ENCODE results near the gene PCNP. TPM values are rescaled to one million over a fixed set of nuclear protein-coding genes. Genes with fewer than 3 reads are reported as not detected.

The PCNP gene
- total RNA-seq, 2 experiments from 2014 or later = 176 to 197 TPM

DNA sequence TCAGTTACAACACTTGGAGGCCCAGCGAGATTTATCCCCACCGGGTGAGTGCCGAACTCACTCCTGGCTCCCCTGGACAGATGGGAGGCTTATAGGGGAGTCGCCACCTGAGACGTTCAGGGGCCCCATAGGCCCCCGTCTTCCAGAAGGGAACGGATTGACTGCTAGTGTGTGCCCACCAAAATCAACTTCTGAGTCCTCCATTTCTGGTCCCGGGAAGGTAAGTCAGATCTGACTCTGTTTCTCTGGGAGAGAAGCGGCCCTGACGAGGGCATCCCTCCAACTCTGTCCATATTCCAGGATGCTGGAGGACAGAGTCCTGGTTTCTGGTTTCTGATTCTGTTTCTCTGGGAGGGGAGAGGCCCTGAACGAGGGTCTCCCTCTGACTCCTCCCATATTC is 58.6 kb downstream of the PCNP start:
- H3K4me1 Mint-ChIP-seq (ENCODE audit: low read depth) = peaks cover 6% of the 10 kb centered on the region
- no peak for DNase-seq
- intact Hi-C loops (cut with micrococcal nuclease) = loop anchor here (5.0 kb wide), 1 partner anchor 415 kb away; no protein-coding TSS in a partner anchor
- TF ChIP-seq CTCF (IDR thresholded peaks at IDR 0.05) = no peak
- ChIA-PET CTCF (no interaction called here), POLR2A (no interaction called here)
- no peaks in the 10 kb centered on the region for H3K27me3 Mint-ChIP-seq
- no peaks in the 10 kb centered on the region for H3K36me3 Mint-ChIP-seq (ENCODE audit: low read depth)
- H3K9me3 Mint-ChIP-seq = no peaks in the 10 kb centered on the region
- H3K4me3 Mint-ChIP-seq = no peak overlapping the region
- no peak for ATAC-seq
- H3K27ac Mint-ChIP-seq = no peak overlapping the region

DNA sequence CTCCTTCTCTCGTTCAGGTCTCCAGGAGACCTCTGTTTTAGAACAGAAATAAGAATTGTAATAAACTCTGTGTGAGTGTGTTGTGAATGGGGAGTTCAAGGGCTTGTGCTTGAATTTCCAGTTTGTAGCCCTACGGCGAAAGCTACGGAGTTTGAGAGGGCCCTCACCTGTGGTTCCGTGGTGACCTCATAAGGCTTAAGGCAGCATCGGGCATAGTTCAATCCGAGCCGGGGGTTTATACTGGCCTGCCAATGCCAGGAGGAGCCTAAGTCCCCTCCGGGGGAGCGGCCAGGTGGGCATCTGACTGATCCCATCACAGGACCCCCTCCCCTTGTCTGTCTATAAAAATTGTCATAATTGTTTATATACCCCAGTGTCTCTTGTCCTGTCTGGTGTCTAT is 59.2 kb downstream of the PCNP start:
- Mint-ChIP-seq H3K27me3 (no peaks in the 10 kb centered on the region), H3K27ac (no peak overlapping the region), H3K4me1 (ENCODE audit: low read depth) (peaks cover 6% of the 10 kb centered on the region), H3K36me3 (ENCODE audit: low read depth) (no peaks in the 10 kb centered on the region), H3K4me3 (no peak overlapping the region), H3K9me3 (no peaks in the 10 kb centered on the region)
- ChIA-PET POLR2A (no interaction called here), CTCF (no interaction called here)
- ATAC-seq = no peak
- DNase-seq = no peak
- TF ChIP-seq CTCF (IDR thresholded peaks at IDR 0.05) = no peak
- intact Hi-C loops (cut with micrococcal nuclease) = loop anchor here (5.0 kb wide), 1 partner anchor 416 kb away; no protein-coding TSS in a partner anchor

DNA sequence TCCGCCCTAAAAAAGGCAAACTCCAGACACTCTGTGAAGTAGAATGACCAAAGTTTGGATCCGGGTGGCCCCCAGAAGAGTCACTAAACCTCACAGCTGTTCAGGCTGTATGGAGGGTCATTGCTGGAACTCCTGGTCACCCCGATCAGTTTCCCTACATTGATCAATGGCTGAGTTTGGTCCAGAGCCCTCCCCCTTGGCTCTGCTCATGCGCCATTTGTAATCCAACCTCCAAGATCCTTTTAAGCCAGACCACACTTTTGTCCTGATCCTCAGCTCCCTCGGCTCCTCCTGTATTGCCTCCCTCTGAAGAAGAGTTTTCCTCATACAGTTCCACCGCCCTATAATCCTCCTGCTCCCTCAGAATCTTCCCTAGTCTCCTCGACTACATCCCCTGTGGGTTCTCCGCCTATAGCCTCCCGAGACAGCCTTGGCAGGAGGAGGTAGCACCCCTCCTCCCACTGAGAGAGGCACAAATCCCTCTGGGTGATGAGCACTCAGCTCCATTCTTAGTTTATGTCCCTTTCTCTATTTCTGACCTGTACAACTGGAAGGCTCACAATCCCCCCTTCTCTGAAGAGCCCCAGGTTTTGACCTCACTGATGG is 60.7 kb downstream of the PCNP start:
- ATAC-seq (no peak), DNase-seq (no peak)
- intact Hi-C loops (cut with micrococcal nuclease) = loop anchor here (5.0 kb wide), 1 partner anchor 417 kb away; no protein-coding TSS in a partner anchor
- Mint-ChIP-seq H3K36me3 (ENCODE audit: low read depth) (no peaks in the 10 kb centered on the region), H3K4me1 (ENCODE audit: low read depth) (peaks cover 4% of the 10 kb centered on the region), H3K27me3 (no peaks in the 10 kb centered on the region), H3K4me3 (no peak overlapping the region), H3K9me3 (no peaks in the 10 kb centered on the region), H3K27ac (no peak overlapping the region)
- ChIA-PET POLR2A (no interaction called here), CTCF (interaction anchor here (1.0 to 1.3 kb wide), 3 partner anchors 15 to 60 kb away, joined by 3 to 6 read pairs (median 4); partner anchors contain the start of gene PCNP)
- no peak for TF ChIP-seq CTCF (IDR thresholded peaks at IDR 0.05)

- no peak for TF ChIP-seq CTCF (IDR thresholded peaks at IDR 0.05)
- Mint-ChIP-seq H3K27ac (no peak overlapping the region), H3K4me3 (no peak overlapping the region), H3K4me1 (ENCODE audit: low read depth) (peaks cover 4% of the 10 kb centered on the region), H3K36me3 (ENCODE audit: low read depth) (no peaks in the 10 kb centered on the region), H3K27me3 (no peaks in the 10 kb centered on the region), H3K9me3 (no peaks in the 10 kb centered on the region)
- CTCF ChIA-PET = interaction anchor here (1.0 to 1.3 kb wide), 4 partner anchors 11 to 61 kb away, joined by 3 to 6 read pairs (median 4); partner anchors contain the start of gene PCNP
- intact Hi-C loops (cut with micrococcal nuclease) = no loop called here
- no peak for DNase-seq
- POLR2A ChIA-PET = no interaction called here
- no peak for ATAC-seq
Measured at GRCh38 chr3:101635345-101635744, 61.4 kb downstream of the PCNP start.

DNA sequence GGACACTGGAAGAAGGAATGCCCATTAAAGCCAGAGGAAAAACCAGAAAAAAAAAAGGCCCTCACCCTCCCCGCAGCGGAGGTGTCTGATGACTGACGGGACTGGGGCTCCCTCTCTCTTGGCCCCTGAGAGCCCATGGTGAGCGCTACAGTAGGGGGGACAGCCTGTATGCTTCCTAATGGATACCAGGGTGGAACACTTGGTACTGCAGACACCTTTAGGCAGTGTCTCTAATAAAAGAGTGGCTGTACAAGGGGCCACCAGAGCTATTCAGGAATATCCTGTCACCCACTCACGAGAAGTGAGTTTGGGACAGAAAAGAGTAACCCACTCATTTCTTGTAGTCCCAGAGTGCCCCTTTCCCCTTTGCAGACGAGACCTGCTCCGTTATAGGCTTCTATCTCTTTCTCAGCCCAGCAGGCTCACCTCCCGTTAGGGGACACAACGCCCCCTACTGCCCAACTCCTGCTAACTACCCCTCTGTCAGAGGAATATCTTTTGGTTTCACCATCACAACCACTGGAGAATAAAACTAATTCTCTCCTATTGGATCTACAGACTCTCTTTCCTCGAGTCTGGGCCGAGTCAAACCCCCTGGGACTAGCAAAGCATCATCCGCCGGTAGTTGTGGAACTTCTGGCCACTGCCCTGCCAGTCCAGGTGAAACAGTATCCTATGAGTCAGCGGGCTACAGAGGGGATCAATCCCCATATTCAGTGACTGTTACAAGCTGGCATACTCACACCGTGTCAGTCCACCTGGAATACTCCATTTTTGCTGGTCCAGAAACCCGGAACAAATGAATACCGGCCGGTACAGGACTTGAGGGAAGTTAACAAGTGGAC is 62.2 kb downstream of the PCNP start:
- intact Hi-C loops (cut with micrococcal nuclease) = no loop called here
- CTCF ChIA-PET = interaction anchor here (0.7 to 1.3 kb wide), 3 partner anchors 12 to 62 kb away, joined by 3 to 6 read pairs (median 3); partner anchors contain the start of gene PCNP
- H3K4me1 Mint-ChIP-seq (ENCODE audit: low read depth) = peaks cover 4% of the 10 kb centered on the region
- H3K27ac Mint-ChIP-seq = no peak overlapping the region
- peak; percentile 52 for TF ChIP-seq CTCF (IDR thresholded peaks at IDR 0.05)
- peak; percentile 99 for ATAC-seq
- no peak overlapping the region for H3K4me3 Mint-ChIP-seq
- peak; percentile 89 for DNase-seq
- no peaks in the 10 kb centered on the region for H3K36me3 Mint-ChIP-seq (ENCODE audit: low read depth)
- POLR2A ChIA-PET = no interaction called here
- H3K9me3 Mint-ChIP-seq = no peaks in the 10 kb centered on the region
- H3K27me3 Mint-ChIP-seq = no peaks in the 10 kb centered on the region

All from activated CD8-positive, alpha-beta T cell treated with anti-CD3 and anti-CD28 coated beads for 36 hours (primary cell).